HK-2 (cell line): Measurements from ENCODE around the gene GLDC.

Source experiments
- DNase-seq: peaks from one replicate; pipeline ENCODE4 v3.0.0-alpha.2; 2018; ENCODE audit not compliant: unreplicated experiment

The GLDC gene

GRCh38 chr9:6502399-6502798 lies 143.1 kb downstream of the GLDC start:
- DNase-seq = no peak

GRCh38 chr9:6501526-6502210 lies 143.9 kb downstream of the GLDC start:
- DNase-seq = no peak

DNA sequence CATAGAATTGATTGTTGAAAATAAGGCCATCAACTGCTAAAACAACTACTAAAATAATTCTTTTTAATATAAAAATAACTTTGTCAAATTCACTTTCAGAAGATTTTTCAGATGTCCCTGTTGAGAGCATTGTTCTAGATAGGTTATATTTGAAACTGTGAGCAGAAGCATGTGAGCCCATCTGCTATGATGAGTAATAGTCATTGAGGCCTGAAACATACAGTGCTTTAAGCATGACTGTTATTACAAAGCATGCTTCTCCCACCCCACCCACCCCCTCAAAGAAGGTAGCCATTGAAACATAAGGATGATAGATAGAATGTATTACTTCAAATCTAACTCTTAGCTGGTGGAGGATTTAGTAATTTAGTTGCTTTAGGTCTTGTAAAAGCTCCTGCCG lies 146.5 kb downstream of the GLDC start:
- no peak for DNase-seq

DNA sequence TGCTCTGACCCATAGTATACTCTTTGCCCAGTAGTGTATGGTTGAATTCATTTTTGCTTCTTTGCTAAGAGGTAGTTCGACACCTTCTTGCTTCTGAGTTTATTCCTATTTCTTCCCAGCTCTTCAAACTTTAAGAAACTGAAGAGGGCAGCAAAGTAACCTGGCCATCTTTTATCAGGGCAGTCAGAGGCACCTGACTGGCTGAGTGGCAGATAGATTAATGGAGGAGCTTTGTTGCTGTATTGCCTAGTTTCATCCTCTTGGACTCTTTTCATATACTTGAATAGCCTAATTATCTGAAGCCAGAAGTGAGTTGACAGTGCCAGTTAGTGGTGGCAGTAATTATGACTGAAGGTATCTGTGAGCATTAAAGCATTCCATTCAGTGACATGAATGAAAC lies 150.1 kb downstream of the GLDC start:
- no peak for DNase-seq

- DNase-seq = no peak
Observed at GRCh38 chr9:6490863-6491262, 154.7 kb downstream of the GLDC start.

DNA sequence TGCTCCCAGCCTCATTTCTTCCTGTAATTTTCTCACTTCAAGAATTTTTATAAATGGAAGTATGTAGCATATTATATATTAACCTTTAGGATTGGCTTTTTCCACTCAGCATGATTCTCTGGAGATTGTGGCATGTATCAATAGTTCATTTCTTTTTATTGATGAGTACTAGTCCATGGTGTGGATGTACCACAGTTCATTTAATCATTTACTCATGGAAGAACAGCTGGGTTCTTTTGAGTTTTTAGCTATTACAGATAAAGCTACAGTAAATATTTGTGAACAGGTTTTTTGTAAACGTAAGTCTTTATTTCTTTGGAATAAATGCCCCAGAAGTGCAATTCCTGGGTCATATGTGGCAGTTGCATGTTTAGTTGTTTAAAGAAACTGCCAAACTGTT lies 156.4 kb downstream of the GLDC start:
- DNase-seq = no peak

DNA sequence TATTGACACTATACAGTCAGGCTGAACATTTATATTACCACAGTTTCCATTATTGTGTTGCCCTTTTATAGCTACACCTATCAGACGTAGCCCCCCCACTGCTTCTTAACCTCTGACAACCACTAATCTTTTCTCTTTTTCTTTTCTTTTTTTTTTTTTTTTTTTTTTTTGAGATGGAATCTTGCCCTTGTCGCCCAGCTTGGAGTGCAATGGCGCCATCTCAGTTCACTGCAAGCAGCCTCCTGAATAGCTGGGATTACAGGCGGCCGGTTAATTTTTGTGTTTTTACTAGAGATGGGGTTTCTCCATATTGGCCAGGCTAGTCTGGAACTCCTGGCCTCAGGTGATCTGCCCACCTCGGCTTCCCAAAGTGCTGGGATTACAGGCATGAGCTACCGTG lies 157.1 kb downstream of the GLDC start:
- DNase-seq = no peak

DNA sequence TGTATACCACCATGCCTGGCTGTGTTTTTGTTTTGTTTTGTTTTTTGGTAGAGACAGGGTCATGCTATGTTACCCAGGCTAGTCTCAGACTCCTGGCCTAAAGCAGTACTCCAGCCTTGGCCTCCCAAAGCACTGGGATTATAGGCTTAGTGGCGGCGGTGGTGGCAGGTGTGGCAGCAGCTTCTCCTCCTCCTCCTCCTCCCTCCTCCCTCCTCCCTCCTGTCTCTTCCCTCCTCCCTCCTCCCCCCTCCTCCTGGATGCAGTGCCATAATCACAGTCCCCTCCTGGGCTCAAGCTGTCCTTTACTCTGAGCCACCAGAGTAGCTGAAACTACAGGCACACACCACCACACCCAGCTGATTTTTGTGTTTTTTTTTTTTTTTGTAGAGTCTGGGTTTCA lies 161.3 kb downstream of the GLDC start:
- DNase-seq = no peak
